Measurements from ENCODE around the gene ST7L.

- TF ChIP-seq CTCF (IDR thresholded peaks at IDR 0.05) = no peak
- TF ChIP-seq POLR2A (IDR thresholded peaks at IDR 0.05) = no peak
Observed at GRCh38 chr1:112518186-112518585, 100.8 kb downstream of the ST7L start.

Data from testis (tissue), 2 donors.